HG03558 (cell line): ENCODE measurements around the gene DCTD.
"Not testable (repeated sequence)": the region's sequence is repeated elsewhere in the genome, so short reads cannot be mapped to it uniquely, and the experiment has no call there.

ENCODE experiments used
- ATAC-seq: cut with Tn5 transposase; IDR thresholded peaks from one replicate; pipeline ENCODE4 v1.9.1; 2021; ENCODE audit warnings: moderate number of reproducible peaks; ENCODE audit not compliant: unreplicated experiment; ENCODE audit errors: extremely low read depth

Gene DCTD

DNA sequence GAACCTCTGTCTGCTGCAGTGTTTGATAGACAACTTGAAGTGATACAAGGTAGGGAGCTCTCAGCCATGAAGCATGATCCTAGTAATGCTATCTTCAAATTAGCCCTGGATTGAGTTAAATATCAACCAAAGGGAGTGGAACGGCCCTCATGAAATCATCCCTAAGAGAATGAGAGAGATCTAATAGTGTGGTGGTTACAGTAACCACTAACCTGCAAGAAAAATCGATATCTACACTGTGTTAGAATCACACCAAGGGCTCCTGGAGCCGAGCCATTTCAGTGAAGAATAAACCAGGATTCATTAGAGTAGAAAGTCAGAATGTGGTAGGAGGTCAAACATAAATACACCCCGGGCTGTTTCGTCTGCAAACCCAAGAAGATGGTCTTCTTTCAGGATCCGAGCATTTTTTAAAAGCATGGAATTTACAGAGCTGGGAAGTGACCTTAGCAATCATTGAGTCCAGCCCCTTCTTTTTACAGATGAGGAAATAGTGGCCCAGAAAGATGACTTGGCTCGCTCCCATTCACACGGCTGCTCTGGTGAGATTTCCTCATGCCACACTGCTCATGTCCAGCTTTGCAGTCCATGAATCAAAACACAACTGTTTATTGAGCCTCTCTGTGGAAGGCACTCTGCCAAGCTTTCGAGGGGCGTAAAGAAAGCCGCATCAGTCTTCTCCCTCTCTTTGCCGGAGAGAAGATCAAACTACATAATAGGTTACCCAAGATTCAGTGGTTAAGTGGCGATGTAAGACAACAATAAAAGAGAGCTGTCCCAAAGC lies 5.5 kb upstream of the DCTD start:
- no peak for ATAC-seq

DNA sequence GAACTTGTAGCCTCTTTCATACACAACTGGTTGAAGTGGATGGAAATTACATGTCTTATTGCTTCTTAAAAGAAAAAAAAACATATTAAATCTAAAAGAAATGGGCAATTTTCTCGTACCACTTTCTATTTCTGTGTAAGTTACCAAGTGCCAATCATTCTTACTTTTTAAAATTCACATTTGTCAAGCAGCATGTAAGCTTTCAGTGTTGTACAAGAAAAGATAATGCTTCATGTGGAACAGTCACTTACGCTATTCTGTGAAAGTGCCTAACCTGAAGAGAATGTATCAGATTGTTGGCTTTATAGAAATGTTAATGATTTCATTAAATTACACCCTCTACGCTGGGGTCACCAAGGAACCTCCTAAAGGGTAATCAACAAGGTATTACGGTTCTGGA lies 4.4 kb upstream of the DCTD start:
- no peak for ATAC-seq

DNA sequence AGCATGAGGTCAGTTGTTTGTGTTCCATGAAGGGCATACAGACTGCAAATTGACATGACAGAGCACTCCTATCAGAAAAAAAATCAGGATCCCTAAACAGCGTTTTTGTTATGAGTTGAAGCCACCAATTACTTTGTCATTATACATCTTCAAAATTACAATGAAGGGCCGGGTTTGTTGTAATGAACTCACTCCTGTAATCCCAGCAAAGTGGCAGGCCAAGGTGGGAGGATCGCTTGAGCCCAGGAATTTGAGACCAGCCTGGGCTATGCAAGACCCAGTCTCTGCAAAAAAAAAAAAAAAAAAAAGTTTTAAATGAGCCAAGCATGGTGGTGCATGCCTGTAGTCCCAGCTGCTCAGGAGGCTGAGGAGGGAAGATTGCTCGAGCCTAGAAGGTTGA lies 3.5 kb upstream of the DCTD start:
- ATAC-seq: no peak

DNA sequence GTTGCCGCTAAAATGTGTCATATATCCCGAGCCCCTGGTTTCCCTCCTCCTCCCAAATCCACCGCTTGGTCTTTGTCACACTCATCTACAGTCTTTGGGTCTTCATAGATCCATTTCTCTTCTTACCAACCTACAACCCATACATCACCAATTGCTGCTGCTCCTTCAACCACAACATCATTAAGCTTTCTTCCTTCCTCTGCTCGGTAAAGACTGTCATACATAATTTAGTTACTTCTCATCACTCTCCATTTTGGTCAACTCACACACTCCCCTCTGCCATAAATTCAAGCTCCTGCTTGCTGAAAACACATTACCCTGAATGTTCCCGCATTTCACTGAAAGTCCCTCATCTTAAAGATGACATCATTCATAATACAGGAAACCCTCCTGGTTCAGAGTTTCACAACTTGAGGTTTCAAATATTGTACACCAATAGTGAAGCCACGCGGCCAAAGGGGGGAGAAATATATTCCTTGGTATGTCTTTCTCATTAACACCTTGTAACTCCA lies 1.7 kb upstream of the DCTD start:
- ATAC-seq: peak; percentile 22

DNA sequence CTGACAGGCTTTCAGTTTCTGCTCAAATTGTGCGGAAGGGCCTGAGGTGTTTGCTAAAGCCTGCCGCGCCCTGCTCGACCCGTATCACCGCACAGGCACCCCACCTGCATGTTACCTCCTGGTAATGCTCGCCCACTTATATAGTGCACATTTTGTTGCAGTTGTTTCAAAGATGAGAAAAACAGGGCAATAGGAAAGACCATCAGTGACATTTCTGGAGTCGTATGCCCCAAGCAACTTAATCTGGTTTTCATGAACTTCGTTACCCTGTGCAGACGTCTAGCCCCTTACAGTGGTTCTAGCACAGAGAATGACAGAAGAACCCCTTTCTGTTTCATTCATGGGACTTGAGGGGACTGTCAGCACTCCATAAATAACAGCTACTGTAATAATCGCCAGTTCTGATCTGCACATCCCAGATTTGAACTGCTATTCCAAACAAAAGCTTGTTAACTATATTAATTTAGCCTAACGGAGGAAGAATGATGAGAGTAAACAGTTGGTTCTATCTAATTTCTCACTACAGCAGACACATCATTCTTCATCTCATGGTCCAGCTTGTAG lies 940 bp upstream of the DCTD start:
- ATAC-seq: peak; percentile 7

DNA sequence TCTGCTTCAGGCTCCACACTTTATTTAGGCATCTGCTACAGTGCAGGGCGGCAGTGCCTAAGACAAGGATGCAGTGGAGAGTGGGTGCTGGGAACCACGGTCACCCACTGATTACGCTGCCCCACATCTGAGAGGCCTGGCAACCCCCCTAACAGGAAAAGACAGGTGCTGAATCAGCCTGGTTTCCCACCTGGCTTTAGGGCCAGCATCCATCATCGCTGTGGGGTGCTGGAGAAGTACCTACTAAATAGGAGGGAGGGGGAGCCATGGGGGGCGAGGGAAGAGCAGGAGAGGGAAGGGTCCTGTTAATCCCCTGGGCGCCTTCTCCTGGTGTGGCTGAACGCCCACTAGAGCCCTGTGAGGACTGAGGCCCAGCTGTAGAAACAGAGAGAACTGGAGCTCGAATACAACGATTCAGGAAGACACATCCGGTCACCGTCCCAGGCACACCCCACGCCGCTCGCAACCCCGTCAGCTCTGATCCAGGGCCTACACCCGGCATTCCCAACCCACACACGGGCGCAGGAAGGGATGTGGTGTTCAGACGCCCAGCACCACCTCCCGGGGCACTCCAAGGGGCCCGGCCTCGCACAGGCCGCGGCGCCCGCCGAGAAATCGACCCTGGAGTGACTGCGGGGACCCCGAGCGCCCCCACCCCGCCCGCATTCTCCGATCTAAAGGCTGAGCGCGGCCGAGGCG lies 554 bp downstream of the DCTD start:
- peak; percentile 6 for ATAC-seq

DNA sequence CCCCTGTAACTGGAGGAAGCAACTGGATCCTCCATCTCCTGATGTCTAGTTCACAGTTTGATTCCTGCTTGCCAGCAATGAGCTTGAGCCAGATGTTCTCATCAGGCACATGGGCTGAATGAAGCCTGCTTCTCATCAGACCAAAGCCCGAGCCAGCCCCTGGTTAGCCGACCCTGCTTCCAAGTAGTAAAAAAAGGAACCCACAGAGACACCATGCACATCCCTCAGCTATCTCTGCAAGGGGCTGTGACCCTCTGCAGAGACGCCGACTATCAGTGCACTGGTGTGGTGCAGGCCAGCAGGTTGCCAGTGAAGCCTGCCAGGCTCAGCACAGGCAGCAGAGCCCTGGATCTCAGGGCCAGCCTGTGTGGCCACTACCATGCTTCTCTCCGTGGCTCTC lies 2.8 kb downstream of the DCTD start:
- ATAC-seq: no peak

DNA sequence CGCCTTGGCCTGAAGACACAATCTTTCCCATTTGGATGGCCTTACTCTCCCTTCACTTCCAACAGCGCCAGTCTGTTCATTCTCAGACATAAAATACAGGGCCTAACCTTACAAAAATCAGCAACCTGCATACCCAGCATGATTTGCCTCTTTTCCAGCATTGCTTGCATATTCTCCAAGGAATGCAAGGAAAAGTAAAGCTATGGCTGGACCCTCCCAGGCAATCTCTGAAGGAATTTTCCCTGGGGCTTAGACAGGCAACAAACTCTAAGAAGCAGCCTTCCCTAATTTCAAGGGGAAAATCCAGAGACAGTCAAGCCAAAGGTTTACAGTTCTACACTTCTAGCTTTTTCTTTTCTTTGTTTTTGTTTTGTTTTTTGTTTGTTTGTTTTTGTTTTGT lies 3.6 kb downstream of the DCTD start:
- ATAC-seq: no peak

DNA sequence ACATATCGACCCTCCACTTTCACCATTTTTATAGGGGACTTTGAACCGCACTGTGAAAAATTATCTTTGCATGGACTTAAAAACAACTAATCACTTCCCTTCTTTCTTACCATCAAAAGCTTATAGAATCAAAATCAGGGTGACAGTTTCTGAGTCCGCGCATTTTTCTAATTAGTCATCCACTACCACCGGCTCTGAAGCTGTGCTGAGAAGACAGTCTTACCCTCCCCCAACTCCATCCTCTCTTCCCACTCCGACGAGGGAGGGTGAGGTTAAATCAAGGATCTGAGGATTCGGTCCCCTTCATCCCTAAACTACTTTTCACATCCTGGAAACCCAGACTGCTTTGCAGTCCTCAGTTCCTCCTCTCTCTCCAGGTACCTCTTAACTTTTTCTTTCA lies 4.2 kb downstream of the DCTD start:
- no peak for ATAC-seq

GRCh38 chr4:182908124-182908523 lies 9.1 kb downstream of the DCTD start:
- no peak for ATAC-seq

- ATAC-seq: no peak
These were observed 9.8 kb downstream of the DCTD start for GRCh38 chr4:182907396-182907795.

GRCh38 chr4:182906786-182907185 lies 10.4 kb downstream of the DCTD start:
- ATAC-seq: no peak

- ATAC-seq: no peak
These were observed 12.1 kb downstream of the DCTD start for GRCh38 chr4:182905038-182905437.

DNA sequence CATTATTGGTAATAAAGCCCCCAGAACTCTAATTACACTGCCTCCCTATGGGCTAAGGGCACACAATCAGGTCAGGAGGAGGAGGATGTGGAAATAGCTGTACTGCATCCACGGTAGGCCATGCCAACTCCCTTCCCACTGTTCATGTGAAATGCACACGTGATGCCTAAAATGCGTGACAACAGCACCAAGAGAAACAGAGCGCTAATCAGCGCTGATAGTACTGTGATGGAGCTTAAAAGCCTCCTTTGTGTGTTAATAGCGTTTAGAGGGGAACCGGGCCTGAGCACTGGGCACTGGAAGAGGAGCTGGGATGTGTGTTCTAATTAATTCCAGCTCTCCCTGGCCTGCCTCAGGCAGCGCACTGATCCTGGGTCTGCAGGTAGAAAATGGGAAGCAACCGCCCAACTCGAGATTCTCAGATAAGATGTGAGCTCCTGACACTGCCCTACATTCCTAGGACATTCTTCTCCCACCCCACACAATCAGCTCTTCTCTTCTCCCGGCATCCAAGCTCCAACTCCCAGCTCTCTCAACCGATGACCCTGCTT lies 12.9 kb downstream of the DCTD start:
- ATAC-seq: no peak

- ATAC-seq: no peak
These were observed 14.2 kb downstream of the DCTD start for GRCh38 chr4:182903013-182903412.

DNA sequence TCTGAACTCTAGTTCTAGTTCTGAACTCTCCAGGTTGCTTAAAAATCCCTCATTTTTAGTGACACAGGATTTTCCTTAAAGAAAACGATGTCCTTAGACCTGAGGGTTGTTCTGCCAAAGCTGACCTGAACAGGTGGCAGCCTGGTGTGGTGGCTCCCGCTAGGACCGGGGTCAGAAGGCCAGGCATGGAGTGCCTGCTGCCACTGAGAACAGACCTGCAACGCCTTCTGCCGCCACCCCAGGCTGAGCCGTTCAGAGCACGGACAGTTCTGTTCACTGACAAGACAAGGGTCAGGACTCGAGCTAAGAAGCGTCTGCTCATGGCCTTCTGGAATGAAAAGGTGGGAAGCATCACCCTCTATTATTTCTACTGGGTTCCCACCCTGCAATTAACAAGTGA lies 15.8 kb downstream of the DCTD start:
- no peak for ATAC-seq

- ATAC-seq: not testable (repeated sequence)
These were observed 17.2 kb downstream of the DCTD start for GRCh38 chr4:182900021-182900420.

GRCh38 chr4:182898479-182898799 lies 18.7 kb downstream of the DCTD start:
- ATAC-seq: no peak

DNA sequence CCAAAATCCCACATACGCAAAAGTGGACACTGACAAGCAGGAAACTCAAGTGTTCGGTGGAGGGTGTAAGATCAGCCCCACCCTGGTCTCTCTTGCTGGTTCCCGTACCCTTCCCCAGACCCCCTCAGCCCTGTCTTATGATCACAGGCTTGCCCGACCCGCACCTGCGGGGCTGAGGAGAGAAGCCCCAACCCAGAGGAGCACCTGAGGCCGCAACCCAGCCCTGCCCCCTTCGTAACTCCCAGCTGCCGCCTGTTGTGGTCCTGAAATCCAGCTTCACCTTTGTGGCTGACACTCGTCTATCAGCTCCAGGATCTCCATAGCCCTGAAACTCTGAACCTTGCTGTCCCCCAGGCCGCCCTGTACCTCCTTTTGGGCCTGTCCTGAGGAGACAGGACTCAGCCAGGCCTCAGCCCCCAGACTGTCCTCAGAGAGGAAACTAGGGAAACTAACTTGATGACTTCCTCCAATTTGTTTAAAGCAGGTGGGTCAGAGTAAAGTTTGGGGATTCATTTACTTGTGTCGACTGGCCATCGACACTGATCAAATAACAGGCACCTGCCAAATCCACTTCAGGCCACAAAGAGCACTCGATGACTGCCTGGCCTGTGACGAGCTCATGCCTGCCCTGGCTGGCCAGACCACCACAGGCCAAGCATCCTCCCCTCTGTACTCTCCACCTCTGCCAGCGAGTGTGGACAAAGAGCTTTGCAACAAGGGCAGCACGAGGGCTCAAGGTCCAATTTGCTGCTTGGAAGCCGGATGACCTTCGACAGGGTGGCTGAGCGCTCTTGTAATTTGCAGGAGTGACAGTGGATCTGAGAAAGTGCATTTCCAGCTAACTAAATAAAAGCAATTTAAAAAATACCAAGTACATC lies 19.3 kb downstream of the DCTD start:
- no peak for ATAC-seq

- ATAC-seq: no peak
These were observed 20.8 kb downstream of the DCTD start for GRCh38 chr4:182896421-182896820.
